Thyroid gland (tissue), 4 donors: ENCODE results near the gene LRRC53. TPM values are rescaled to one million over a fixed set of nuclear protein-coding genes. Genes with fewer than 3 reads are reported as not detected.

ENCODE experiments used
- DNase-seq, 2 donors: peaks; one replicate each; pipeline ENCODE4 v3.0.0-alpha.2; 2019
- H3K27ac ChIP-seq, 3 donors: fragments of 200-600 bp; sonication (generic); 1 replicate in 2 of 3; 2 replicates in 1 of 3; pipeline ENCODE4 v1.5.1; 2016 to 2019; ENCODE audit warnings: mild to moderate bottlenecking in 1 of 3, moderate library complexity in 1 of 3
- H3K27me3 ChIP-seq: fragments of 200-600 bp; sonication (generic); one replicate; pipeline ENCODE4 v1.5.1; 2019
- H3K36me3 ChIP-seq, 2 donors: fragments of 200-600 bp; sonication (generic); one replicate each; pipeline ENCODE4 v1.5.1; 2016 to 2019
- H3K4me1 ChIP-seq, 2 donors: fragments of 200-600 bp; sonication (generic); one replicate each; pipeline ENCODE4 v1.5.1; 2017 to 2019
- H3K4me3 ChIP-seq, 3 donors: fragments of 200-600 bp; sonication (generic); replicated peaks in 1 of 3; 1 replicate in 2 of 3; 2 replicates in 1 of 3; pipeline ENCODE4 v1.5.1; 2016; ENCODE audit warnings: mild to moderate bottlenecking in 1 of 3
- H3K9me3 ChIP-seq: fragments of 200-600 bp; sonication (generic); one replicate; pipeline ENCODE4 v1.5.1; 2017
- POLR2A ChIP-seq, 2 donors: fragments of 450-650 bp; IDR thresholded peaks; one replicate each; pipeline ENCODE4 v1.6.1; 2017; ENCODE audit warnings: antibody characterized with exemption in 2 of 2, mild to moderate bottlenecking in 2 of 2, moderate library complexity in 1 of 2
- WGBS, 2 donors: methylation state at CpG; one replicate each; pipeline ENCODE4 v1.1.5; 2017; 5-methylcytosine and 5-hydroxymethylcytosine counted together
- intact Hi-C: fragments of 100-400 bp; cut with DNase I; formaldehyde crosslinking; loops from one replicate; pipeline ENCODE4 v1.15.1; 2023
- total RNA-seq, 4 donors: library from RNA; depleted of rRNA; stranded (reverse); fragments of >200 nt; gene quantifications; one replicate each; pipeline ENCODE4 v1.2.3, GENCODE V29; 2016
- TF ChIP-seq, protein P1 (sequence below), 6 experiments: fragments of 200-600 bp in 3 of 6; fragments of 450-650 bp in 3 of 6; sonication (generic) in 3 of 6; IDR thresholded peaks; one replicate each; pipeline ENCODE4 v1.5.1; 2016 to 2019; ENCODE audit warnings: antibody characterized with exemption in 6 of 6, mild to moderate bottlenecking in 2 of 6, inconsistent platforms in 1 of 6, moderate library complexity in 1 of 6

LRRC53 gene
- total RNA-seq, 4 donors from 2014 or later, result not detected

DNA sequence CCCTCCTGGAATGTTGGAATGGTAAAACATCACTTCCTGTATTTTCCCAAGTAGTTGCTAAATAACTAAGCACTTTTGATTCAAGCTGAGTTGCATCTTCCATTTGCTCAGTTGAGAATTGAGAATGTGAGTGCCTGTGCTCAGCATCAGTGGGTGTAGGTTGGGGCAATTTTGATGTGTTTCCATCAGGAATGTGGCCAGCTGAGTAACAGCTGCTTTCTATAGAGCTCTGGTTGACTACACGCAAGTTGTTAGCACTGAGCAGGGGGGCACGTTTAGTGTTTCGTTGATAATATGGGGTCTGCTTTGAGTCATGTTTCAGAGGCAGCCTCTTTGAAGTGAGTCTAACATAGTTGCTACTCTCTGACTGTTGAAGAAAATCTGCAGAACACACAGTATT is 41.5 kb downstream of the LRRC53 start:
- no peaks in the 10 kb centered on the region for H3K36me3 ChIP-seq
- H3K27ac ChIP-seq, result no peak overlapping the region
- H3K27me3 ChIP-seq, result no peaks in the 10 kb centered on the region
- no peak overlapping the region for H3K4me3 ChIP-seq
- H3K4me1 ChIP-seq, result no peaks in the 10 kb centered on the region
- H3K9me3 ChIP-seq, result no peaks in the 10 kb centered on the region
- 41 to 57% methylated on average over 3 of the region's 3 CpGs for WGBS, 2 donors
- TF ChIP-seq, protein P1, sequence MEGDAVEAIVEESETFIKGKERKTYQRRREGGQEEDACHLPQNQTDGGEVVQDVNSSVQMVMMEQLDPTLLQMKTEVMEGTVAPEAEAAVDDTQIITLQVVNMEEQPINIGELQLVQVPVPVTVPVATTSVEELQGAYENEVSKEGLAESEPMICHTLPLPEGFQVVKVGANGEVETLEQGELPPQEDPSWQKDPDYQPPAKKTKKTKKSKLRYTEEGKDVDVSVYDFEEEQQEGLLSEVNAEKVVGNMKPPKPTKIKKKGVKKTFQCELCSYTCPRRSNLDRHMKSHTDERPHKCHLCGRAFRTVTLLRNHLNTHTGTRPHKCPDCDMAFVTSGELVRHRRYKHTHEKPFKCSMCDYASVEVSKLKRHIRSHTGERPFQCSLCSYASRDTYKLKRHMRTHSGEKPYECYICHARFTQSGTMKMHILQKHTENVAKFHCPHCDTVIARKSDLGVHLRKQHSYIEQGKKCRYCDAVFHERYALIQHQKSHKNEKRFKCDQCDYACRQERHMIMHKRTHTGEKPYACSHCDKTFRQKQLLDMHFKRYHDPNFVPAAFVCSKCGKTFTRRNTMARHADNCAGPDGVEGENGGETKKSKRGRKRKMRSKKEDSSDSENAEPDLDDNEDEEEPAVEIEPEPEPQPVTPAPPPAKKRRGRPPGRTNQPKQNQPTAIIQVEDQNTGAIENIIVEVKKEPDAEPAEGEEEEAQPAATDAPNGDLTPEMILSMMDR (IDR thresholded peaks at IDR 0.05), result no peak
- no peak for TF ChIP-seq POLR2A (IDR thresholded peaks at IDR 0.05)
- intact Hi-C loops, result no loop called here
- DNase-seq, result no peak

GRCh38 chr1:74470251-74470650 is 42.2 kb downstream of the LRRC53 start:
- no peaks in the 10 kb centered on the region for H3K36me3 ChIP-seq
- H3K27me3 ChIP-seq, result no peaks in the 10 kb centered on the region
- no peaks in the 10 kb centered on the region for H3K9me3 ChIP-seq
- H3K27ac ChIP-seq, result no peak overlapping the region
- TF ChIP-seq, protein P1 (IDR thresholded peaks at IDR 0.05), result no peak
- TF ChIP-seq POLR2A (IDR thresholded peaks at IDR 0.05), result no peak
- intact Hi-C loops, result no loop called here
- no peak for DNase-seq
- WGBS, 2 donors, result 66 to 82% methylated on average over 3 of the region's 3 CpGs
- H3K4me1 ChIP-seq, result no peaks in the 10 kb centered on the region
- H3K4me3 ChIP-seq, result no peak overlapping the region

- TF ChIP-seq POLR2A (IDR thresholded peaks at IDR 0.05), result no peak
- TF ChIP-seq, protein P1 (IDR thresholded peaks at IDR 0.05), result peak; percentile 8 to 70 (median 48)
- no peak for DNase-seq
- H3K4me3 ChIP-seq, result no peak overlapping the region
- 13 to 15% methylated on average over 2 of the region's 2 CpGs for WGBS, 2 donors
- no peaks in the 10 kb centered on the region for H3K4me1 ChIP-seq
- no peaks in the 10 kb centered on the region for H3K27me3 ChIP-seq
- intact Hi-C loops, result no loop called here
- H3K9me3 ChIP-seq, result no peaks in the 10 kb centered on the region
- no peaks in the 10 kb centered on the region for H3K36me3 ChIP-seq
- H3K27ac ChIP-seq, result no peak overlapping the region
Measured at GRCh38 chr1:74468982-74469603, 43.3 kb downstream of the LRRC53 start.

DNA sequence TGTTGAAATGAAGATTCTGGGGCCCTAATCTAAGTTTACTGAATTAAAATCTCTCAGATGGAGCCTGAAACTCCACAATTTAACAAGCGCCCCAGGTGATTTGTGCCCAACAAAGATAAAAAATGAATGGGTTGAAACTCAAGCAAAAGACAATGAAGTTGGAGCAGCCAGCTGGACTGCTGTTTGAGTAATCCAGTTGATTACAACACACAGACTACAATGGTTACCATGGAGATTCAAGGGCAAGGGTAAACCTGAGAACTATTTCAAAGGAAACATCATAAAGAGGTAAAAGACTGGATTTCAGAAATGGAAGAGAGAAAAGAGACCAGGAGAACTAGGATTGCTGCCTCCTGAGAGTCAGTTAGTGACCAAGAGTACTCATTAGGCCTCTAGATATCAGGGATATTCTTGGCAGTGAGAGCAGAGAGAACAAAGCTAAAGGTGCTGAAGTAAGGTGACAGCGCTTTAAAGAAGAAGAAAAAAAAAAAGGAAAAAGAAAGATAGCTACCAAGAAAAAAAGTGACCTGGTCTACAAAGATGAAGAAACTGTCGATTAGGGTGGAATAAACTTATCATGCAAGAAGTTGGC is 44.5 kb downstream of the LRRC53 start:
- Histone ChIP-seq H3K36me3 (no peaks in the 10 kb centered on the region), H3K4me1 (no peaks in the 10 kb centered on the region), H3K27me3 (no peaks in the 10 kb centered on the region), H3K27ac (no peak overlapping the region), H3K4me3 (no peak overlapping the region), H3K9me3 (no peaks in the 10 kb centered on the region)
- TF ChIP-seq, protein P1 (IDR thresholded peaks at IDR 0.05), result no peak
- TF ChIP-seq POLR2A (IDR thresholded peaks at IDR 0.05), result no peak
- 80 to 84% methylated on average over 3 of the region's 3 CpGs for whole genome bisulfite sequencing, 2 donors
- intact Hi-C loops, result no loop called here
- DNase-seq, result no peak

DNA sequence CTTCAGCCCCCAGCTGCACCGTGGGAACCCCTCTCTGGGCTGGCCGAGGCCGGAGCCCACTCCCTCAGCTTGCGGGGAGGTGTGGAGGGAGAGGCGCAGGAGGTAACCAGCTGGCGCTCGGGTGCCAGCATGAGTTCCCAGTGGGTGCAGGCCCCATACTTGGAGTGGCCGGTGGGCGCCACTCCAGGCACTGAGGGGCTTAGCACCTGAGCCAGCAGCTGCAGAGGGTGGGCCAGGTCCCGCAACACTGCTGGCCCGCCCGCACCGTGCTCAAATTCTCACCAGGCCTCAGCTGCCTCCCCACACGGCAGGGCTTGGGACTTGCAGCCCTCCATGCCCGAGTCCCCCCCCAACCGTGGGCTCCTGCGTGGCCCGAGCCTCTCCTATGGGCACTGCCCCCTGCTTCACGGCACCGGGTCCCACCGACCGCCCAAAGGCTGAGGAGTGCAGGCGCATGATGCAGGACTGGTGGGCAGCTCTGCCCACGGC is 47.2 kb downstream of the LRRC53 start:
- no peaks in the 10 kb centered on the region for H3K4me1 ChIP-seq
- no peak for TF ChIP-seq POLR2A (IDR thresholded peaks at IDR 0.05)
- TF ChIP-seq, protein P1 (IDR thresholded peaks at IDR 0.05), result no peak
- intact Hi-C loops, result no loop called here
- no peak overlapping the region for H3K4me3 ChIP-seq
- no peaks in the 10 kb centered on the region for H3K36me3 ChIP-seq
- H3K27ac ChIP-seq, result no peak overlapping the region
- H3K9me3 ChIP-seq, result no peaks in the 10 kb centered on the region
- DNase-seq, result no peak
- H3K27me3 ChIP-seq, result no peaks in the 10 kb centered on the region
- WGBS, 2 donors, result 97 to 98% methylated on average over 16 to 17 of the region's 24 CpGs
